Skin of body (tissue), 2 donors: ENCODE data around the gene INO80E. TPM values are rescaled to one million over a fixed set of nuclear protein-coding genes. Genes with fewer than 3 reads are reported as not detected.

Experiments
- DNase-seq: peaks from one replicate; lab custom pipeline; 2025; lab: John Stamatoyannopoulos, UW
- total RNA-seq: library from RNA; depleted of rRNA; stranded (reverse); fragments of >200 nt; gene quantifications from one replicate; pipeline ENCODE4 v1.2.3, GENCODE V29; 2014

Gene INO80E
- total RNA-seq, 1 donor from 2014 or later: 22.3 TPM

DNA sequence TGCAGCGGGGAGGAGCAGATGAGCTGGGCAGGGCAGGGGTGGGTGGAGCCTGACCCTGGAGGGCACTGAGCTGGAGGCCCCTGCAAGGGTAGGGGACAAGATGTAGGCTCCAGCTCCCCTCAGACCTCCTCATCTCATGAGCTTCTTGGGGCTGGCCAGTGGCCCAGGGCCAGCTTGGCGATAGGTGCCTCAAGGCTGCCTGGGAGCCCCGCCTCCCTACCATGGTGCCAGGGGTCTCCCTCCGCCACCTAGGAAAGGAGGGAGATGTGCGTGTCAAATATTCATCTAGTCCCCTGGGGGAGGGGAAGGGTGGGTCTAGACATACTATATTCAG lies 4.5 kb upstream of the INO80E start:
- DNase-seq: no peak

GRCh38 chr16:29992344-29992967 lies 3.6 kb upstream of the INO80E start:
- no peak for DNase-seq

- no peak for DNase-seq
Observed at GRCh38 chr16:29993191-29993902, 2.7 kb upstream of the INO80E start.

DNA sequence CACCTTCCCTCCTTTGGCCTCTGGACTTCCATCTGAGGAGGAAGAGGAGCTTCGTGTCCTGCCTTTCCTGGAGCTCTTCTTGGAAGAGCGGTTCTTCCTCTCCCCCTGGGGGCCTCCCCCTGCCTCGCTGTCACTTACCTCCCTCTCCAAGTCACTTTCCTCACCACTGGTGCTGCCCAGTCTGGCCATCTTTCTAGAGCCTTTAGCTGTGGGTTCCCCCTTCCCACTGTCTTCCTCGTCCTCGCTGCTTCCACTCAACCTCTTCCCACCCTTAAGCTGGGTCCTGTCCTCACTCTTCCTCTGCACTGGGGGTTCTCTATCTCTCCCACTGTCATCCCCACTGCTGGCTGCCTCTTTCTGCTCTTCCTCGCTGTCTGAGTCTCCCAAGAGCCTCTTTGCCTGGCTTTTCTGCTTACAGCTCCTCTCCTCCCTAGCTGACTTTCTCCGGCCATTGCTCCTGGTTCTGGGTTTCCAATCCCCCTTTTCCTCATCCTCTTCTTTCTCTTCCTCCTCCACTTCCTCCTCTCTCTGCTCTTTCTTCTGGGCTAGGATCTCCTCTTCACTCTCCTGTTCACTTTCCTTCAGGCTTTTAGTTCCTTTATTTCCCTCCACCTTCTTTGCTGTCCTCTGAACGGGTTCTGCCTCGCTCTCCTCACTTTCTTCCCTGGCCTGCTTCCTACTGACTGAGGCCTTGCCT lies 2.0 kb upstream of the INO80E start:
- no peak for DNase-seq

GRCh38 chr16:29994600-29995323 lies 1.3 kb upstream of the INO80E start:
- DNase-seq: no peak

GRCh38 chr16:29995324-29995910 lies 624 bp upstream of the INO80E start, which contains the start of gene HIRIP3:
HIRIP3 (minus strand) TSS chr16:29995617; CDS start chr16:29995605, 12 bp downstream.
- no peak for DNase-seq

DNA sequence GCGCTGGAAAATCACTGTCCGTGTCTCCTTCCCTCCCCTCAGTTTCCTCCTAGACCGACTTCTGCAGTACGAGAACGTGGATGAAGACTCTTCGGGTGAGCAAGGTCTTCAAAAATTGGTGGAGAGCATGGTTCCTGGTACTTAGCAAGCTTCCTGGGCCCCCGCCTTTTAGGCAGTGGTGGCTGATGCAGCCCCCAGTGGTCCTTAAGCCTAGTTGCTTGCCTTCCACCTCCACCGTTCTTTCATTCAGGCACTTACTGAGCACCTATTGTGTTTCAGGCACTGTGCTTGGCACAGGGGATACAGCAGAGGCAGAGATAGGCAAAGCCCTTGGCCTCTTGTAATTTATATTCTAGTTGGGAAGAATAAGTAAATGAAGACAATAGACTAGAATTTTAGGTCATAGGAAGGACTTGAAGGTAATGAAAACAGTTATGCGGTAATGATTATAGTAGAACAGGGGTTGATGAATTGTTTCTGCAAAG lies 767 bp downstream of the INO80E start:
- DNase-seq: no peak

DNA sequence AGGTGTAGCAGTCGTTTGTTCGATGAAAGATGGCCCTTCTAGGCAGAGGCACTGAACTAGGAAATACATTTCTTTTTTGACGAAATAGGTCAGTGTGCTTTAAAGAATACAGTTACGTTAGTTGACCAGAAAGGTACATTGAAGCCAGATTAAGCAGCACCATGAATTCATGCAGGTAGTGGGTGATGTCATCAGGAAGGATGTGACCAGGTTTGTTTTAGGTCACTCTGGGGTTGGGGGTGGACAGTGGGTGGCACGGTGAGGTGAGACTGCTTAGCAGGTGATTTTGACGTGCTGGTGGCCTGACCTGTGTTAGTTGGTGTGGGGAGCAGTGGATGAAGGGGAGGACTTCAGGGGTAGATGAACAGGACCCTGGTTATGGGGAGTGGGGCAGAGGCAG lies 3.6 kb downstream of the INO80E start:
- no peak for DNase-seq

DNA sequence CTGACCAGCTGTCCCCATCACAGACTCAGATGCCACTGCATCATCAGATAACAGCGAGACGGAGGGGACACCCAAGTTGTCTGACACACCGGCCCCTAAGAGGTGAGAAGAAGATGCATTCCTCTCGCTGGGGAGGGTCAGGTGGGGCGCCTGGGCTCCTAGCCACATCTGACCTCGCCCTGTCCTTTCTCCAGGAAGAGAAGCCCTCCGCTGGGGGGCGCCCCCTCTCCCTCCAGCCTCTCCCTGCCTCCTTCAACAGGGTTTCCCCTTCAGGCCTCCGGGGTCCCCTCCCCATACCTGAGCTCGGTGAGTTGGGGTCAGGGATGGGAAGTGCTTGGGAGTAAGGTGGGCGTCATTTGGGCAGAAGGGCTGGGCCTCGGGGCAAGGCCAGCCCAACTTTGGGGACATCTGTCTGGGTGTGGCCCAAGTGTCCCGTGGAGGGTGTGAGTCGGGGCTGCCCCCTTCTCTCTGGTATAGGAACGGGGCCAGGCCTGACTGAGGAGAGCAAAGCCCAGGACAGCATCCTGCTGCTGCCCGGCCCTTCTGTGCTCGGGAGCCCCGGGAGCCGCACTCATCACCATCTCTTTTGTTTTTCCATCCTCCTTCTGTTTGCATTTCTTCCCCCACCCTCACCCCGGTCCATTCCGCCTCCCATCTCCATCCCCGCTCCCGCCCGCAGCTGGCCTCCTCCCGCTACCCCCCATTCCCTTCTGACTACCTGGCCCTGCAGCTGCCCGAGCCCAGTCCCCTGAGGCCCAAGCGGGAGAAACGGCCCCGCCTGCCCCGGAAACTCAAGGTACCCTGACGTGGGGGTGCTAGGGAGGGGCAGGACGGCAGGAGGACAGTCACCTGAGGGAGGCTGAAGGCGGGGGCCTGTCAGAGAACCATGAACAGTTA lies 4.9 kb downstream of the INO80E start:
- DNase-seq: no peak

- no peak for DNase-seq
Observed at GRCh38 chr16:30002614-30003346, 6.7 kb downstream of the INO80E start.

DNA sequence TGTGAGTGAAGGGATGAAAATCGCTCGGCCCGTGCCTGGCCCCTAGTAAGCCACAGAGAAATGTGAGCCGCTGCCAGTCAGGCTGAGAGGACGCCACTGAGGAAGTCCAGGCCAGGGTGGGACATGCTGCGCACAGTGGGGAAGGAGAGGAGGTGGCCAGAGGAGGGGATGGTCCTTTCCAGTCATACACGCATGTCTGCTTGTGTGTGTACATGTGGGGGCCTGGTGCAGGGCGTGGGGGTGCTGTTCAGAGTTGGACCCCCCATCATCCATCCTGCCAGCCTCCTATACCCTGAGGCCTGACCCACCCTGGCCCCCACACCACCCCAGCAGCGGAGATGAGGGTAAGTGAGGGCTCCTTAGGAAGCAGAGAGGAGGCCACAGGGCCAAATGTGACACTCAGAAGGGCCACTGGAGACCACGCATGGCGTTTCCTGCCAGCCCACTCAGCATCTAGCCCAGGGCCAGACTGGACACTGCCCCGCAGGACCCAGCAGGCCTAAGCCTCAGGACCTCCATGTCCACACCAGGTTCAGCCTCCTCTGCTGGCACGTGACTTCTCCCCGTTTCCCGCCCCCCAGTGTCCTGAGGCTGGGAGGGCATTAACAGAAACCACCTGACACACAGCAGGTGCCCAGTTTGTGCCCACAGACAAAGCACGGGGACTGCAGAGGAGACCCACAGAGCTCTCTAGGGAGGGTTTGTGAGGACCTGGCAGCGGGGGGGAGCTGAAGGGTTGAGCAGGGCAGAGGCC lies 7.8 kb downstream of the INO80E start:
- DNase-seq: no peak

GRCh38 chr16:30004424-30004776 lies 8.4 kb downstream of the INO80E start:
- no peak for DNase-seq

- no peak for DNase-seq
Observed at GRCh38 chr16:30004811-30005242, 8.8 kb downstream of the INO80E start.

DNA sequence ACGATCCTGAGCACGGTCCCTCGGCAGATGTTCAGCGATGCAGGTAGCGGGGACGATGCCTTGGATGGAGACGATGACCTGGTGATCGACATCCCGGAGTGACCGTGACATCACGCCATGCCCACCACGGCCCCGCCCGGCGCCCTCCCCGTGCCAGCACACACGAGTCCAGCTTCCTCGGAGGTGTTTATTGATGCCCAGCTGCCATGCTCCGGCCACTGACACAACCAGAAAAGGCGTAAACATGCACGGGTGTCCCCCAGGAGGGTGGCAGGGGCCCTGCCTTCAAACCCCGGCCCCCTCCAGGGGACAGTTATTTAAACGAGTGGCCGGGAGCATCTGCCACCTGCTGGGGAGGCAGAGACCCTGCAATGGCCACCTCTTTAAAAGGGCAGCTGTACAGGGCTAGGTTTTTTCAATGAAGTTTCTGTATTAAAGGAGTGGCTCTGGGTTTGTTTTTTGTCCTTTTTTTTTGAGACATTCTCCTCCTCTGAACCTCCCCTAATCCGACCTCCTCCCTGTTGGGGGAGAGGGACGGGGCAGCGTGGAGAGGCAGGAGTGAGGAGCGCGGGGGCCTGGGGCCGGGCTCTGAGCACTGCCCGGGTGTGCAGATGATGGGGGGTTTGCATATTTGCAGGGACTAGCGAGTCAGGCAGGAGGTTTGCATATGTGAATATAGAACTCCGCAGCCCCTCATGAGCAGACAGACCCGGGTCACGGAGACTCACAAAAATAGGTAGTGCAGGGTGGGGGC lies 9.5 kb downstream of the INO80E start:
- DNase-seq: no peak

DNA sequence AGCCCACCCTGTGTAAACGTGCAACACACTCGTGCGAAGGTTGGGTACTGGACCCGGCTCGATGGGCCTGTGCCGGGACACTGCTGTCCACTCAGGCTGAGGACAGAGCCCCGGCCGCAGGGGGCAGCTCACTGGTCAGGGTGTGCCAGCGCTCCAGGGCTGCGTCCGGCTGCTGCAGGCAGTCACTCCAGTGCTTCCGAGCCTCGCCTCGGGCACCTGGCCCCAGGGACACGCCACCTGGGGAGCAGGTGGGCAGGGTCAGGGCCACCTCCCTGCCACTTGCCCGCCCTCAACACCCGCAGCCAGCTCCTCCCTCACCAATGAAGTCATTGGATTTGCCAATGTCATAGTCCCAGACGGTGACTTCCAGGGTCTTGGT lies 10.0 kb downstream of the INO80E start:
- DNase-seq: no peak

DNA sequence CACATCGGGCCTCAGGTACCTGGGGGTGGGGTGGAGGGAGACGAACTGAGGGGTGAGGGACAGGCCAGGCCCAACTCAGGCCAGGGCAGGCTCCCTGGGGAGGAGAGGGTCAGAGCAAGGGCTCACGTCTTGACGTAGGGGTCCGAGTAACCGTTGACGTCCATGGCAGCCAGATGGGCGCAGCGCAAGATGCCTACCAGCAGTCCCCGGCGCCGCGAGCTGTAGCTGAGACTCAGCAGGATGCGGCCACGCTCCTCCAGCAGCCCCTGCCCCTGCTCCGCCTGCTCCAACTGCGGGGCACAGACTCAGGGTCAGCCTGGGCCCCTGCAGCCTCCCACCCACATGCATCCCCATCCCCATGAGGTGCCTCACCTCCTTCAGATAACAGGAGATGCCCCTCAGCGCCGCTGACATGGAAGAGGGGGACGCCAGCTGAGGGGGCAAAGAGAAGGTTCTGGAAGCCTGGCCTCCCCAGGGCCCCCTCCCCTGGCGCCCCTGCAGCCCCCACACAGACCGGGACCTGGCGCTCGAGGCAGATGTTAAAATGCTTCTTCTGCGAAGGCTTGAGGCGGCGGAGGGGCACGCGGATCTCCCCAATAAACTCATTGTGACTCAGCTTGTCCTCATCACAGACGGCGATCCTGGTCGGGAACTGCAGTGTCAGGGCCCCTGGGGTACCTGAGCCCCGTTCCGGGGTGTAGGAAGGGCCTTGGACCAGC lies 10.8 kb downstream of the INO80E start:
- DNase-seq: no peak

- no peak for DNase-seq
Observed at GRCh38 chr16:30007378-30007895, 11.4 kb downstream of the INO80E start.
